KBM-7 (cell line): ENCODE results near the gene HACD2.

Source experiments
- DNase-seq: peaks from one replicate; pipeline ENCODE4 v3.0.0-alpha.2; 2015
- in situ Hi-C: fragments of 300-500 bp; cut with MboI; formaldehyde crosslinking; loops from 2 replicates; pipeline ENCODE4 v1.14.3; 2020; ENCODE audit warnings: low sequenced_read_pairs, low pct_unique_long_range_greater_than_20kb, mixed read lengths

Gene HACD2

GRCh38 chr3:123584284-123584987 is 417 bp downstream of the HACD2 start:
- in situ Hi-C loops, result no loop called here
- DNase-seq, result peak; percentile 20

DNA sequence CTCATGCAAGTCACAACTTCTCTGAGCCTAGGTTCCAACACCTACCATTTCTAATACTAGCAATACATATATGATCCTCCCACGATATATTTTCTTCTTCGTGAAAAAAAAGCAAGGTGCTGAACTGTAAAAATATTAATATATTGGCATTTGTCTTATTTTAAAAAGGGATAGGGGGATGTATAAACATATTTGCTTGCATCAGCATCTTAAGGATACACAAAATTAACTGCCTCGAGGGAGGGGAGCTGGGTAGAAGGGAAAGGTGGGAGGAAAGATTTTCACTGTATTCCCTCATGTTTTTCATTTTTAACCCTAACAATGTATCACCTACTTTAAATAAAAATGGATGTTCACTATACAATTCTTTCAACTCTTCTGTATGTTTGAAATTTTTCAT is 1.3 kb downstream of the HACD2 start:
- no peak for DNase-seq
- in situ Hi-C loops, result no loop called here

DNA sequence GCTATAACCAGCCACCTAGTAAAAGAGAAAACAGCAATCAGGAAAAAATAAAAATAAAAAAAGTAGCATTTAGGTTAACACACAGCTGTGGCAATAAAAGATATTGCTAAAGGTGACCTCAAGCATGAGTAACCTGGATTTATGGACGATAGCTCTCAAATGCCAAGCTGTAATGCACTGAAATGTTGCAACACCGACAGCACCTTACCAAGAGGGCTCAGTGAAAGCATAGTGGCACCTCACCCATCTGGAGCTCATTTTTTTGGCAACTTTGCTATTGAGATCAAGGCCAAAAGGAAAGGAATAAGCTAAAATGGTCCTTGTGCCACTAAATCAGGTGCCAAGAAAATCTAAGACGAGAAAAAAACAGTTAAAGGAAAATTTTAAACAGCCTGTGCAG is 2.5 kb downstream of the HACD2 start:
- DNase-seq, result no peak
- in situ Hi-C loops, result no loop called here

DNA sequence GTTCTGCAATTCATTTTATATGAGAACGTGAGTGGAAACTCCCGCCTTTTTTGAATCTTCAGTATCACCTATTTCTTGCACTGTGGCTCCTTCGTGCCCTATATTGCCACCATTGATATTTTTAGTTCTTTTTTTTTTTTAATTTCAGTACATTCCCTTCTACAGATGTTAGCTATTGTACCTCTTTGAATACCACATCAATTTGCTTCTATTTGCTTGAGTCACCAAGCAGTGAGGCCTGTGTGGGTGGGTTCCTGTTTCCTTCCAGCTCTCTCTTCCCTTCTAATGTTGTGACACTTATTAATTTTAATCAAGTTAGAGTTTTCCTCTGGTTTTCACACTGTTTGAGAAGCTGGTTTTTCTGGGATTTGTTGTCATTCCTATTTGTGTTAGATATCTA is 8.7 kb downstream of the HACD2 start:
- DNase-seq, result peak; percentile 29
- in situ Hi-C loops, result no loop called here

GRCh38 chr3:123571973-123572365 is 12.9 kb downstream of the HACD2 start:
- no peak for DNase-seq
- in situ Hi-C loops, result no loop called here

DNA sequence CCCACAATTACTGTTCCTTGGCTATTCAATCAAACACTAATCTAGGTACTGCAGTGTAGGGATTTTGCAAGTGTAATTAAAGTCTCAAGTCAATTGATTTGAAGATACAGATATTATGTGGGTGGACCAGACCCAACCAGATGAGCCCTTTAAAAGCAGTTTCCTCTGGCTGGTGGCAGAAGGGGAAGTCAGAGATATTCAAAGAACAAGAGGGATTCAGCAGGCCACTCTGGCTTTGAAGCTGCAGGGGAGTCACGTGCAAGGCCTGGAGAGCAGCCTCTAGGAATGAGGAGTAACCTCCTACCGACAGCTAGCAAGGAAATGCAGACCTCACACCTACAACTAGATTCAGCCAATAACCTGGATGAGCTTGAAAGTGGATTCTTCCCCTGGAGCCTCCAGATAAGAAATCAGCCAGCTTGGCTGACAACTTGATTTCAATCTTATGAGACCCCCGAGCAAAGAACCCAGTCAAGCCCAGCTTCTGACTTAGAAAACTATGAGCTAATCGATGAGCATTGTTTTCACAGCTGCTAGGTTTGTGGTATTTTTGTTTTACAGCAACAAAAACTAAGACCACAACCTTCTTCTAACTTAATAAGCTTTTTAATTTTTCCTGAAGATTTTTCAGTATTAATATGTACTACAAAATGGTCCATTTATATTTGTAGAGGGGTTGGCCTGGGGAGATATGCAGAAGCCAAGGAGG is 13.4 kb downstream of the HACD2 start:
- DNase-seq, result peak; percentile 76
- in situ Hi-C loops, result no loop called here

GRCh38 chr3:123568875-123569274 is 16.0 kb downstream of the HACD2 start:
- no peak for DNase-seq
- in situ Hi-C loops, result no loop called here

DNA sequence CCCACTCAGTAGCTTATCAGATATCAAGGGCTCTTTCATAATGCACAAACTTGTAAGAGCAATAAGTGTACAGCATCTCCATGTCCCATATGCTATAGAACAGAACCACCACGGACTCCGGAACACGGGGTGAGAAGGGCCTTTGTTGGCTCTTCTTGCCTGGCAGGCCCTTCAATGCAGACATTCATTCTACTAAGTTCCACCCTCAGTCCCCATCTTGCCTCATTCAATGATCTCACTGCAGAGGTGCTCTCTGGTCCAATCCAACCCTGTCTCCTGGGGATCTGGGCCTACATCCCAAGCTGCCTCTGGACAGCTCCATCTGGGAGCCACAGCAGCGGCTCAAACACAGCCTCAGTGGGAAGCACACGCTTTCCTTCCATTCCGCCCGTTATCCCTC is 16.8 kb downstream of the HACD2 start:
- in situ Hi-C loops, result no loop called here

GRCh38 chr3:123564056-123564455 is 20.8 kb downstream of the HACD2 start:
- in situ Hi-C loops, result no loop called here
- no peak for DNase-seq

More for the DNA sequence above, 16.8 kb downstream of the HACD2 start:
- no peak for DNase-seq

- no peak for DNase-seq
- in situ Hi-C loops, result no loop called here
These were observed 22.3 kb downstream of the HACD2 start for GRCh38 chr3:123562547-123562946.

GRCh38 chr3:123561188-123561587 is 23.7 kb downstream of the HACD2 start:
- no peak for DNase-seq
- in situ Hi-C loops, result no loop called here

- DNase-seq, result peak; percentile 54
- in situ Hi-C loops, result no loop called here
These were observed 25.6 kb downstream of the HACD2 start for GRCh38 chr3:123559040-123559861.

- DNase-seq, result no peak
- in situ Hi-C loops, result no loop called here
These were observed 31.3 kb downstream of the HACD2 start for GRCh38 chr3:123553536-123553935.

DNA sequence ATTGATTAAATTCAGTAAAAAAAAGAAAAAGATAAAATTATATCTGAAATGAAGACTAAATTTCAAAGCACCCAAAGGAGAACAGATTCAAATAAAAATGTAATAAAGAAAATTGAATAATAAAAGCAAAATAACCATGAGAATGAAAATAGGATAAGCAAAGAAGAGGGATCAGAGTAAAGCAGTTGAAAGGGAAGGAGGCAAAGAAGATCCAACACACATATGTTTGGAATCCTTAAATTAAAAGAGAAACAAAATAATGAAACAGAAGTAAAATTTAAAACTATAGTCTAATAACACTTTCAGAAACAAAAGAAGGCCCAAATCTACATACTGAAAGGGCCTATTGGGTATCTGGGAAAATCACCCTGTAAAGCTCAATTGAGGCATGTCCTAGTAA is 32.1 kb downstream of the HACD2 start:
- DNase-seq, result no peak
- in situ Hi-C loops, result no loop called here

- peak; percentile 49 for DNase-seq
- in situ Hi-C loops, result no loop called here
These were observed 32.6 kb downstream of the HACD2 start for GRCh38 chr3:123552095-123552714.

DNA sequence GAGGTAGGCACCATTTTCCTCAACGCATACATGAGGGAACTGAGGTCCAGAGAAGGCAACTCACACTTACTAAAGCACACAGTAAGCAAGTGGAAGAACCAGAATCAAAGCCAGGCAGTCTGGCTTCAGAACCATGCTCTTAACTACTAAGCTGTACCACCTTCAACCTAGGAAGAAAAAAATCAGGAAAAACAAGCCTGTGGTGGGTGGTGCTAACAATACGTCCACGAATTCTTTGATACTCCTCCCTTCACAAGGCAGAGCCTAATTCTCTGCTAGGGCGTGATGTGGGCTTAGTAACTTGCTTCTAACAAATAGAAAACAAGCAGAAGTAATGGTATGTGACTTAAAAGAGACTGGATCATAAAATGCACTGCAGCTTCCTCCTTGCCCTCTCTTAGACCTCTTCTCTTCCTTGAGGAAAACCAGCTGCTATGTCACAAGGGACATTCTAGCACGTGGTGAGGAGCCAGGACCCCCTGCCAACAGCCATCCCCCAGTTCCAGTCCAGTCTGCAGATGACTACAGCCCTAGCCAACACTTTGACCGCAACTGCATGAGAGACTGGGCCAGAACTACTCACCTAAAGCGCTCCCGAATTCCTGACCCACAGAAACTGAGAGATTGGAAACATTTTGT is 36.9 kb downstream of the HACD2 start:
- in situ Hi-C loops, result no loop called here
- no peak for DNase-seq

DNA sequence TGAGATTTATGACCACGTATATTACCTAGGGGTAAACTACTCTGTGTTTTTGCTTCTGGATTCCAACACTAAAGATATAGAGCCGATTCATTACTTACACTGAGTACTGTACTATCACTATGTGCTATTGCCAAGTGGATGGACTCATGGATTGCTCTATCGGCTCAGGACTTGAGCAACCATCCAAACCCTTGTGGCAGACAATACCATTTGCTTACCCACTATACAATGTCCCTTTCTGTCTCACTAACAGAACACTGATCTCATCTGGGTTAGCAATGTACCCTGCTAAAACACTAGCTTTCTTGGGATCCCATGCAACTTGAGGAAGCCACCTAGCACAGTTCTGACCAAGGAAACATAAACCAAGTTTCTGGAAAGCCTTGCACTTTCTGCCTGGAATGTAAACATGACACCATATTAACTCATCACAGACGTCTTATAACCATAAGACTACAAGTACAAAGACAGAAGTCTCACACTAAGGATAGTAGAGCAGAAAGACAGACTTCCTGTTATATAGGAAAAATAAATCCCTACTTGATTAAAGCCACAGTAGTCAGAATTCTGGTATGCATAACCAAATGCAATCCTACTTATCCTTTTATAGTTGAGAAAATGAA is 38.6 kb downstream of the HACD2 start:
- no peak for DNase-seq
- in situ Hi-C loops, result no loop called here

GRCh38 chr3:123543950-123544349 is 40.9 kb downstream of the HACD2 start:
- no peak for DNase-seq
- in situ Hi-C loops, result no loop called here

- in situ Hi-C loops, result no loop called here
- no peak for DNase-seq
These were observed 44.6 kb downstream of the HACD2 start for GRCh38 chr3:123540285-123540684.
